MM.1S (cell line): ENCODE results near the gene ALAS1.

Experiments used
- EZH2 ChIP-seq: fragments of 300-600 bp; sonication (generic); optimal IDR thresholded peaks from 2 replicates; pipeline ENCODE3; 2017; ENCODE audit warnings: low read depth, mild to moderate bottlenecking, antibody characterized with exemption, low read length, mixed read lengths
- TF ChIP-seq, protein P1 (sequence below): fragments of 300-600 bp; sonication (generic); IDR thresholded peaks from 2 replicates; pipeline ENCODE4 v1.5.1; 2016; ENCODE audit warnings: antibody characterized with exemption, low read length, mixed read lengths

GRCh38 chr3:52230889-52231499, 33.0 kb downstream of the ALAS1 start:
- TF ChIP-seq, protein P1, sequence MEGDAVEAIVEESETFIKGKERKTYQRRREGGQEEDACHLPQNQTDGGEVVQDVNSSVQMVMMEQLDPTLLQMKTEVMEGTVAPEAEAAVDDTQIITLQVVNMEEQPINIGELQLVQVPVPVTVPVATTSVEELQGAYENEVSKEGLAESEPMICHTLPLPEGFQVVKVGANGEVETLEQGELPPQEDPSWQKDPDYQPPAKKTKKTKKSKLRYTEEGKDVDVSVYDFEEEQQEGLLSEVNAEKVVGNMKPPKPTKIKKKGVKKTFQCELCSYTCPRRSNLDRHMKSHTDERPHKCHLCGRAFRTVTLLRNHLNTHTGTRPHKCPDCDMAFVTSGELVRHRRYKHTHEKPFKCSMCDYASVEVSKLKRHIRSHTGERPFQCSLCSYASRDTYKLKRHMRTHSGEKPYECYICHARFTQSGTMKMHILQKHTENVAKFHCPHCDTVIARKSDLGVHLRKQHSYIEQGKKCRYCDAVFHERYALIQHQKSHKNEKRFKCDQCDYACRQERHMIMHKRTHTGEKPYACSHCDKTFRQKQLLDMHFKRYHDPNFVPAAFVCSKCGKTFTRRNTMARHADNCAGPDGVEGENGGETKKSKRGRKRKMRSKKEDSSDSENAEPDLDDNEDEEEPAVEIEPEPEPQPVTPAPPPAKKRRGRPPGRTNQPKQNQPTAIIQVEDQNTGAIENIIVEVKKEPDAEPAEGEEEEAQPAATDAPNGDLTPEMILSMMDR = no peak
- TF ChIP-seq EZH2 = no peak
